Measurements from ENCODE around the gene SEC63. TPM values are rescaled to one million over a fixed set of nuclear protein-coding genes. Genes with fewer than 3 reads are reported as not detected.
"Not testable (repeated sequence)": the region's sequence is repeated elsewhere in the genome, so short reads cannot be mapped to it uniquely, and the experiment has no call there.

Gene SEC63
- total RNA-seq, 4 donors from 2014 or later = 28.1 to 42.6 (median 32.9) TPM

- no peak overlapping the region for H3K4me3 ChIP-seq
- peaks cover 0 to 75% of the 10 kb centered on the region in 2 donors for H3K36me3 ChIP-seq
Observed at GRCh38 chr6:107917451-107918375, 40.3 kb downstream of the SEC63 start.

GRCh38 chr6:107916961-107917360, 41.0 kb downstream of the SEC63 start:
- H3K36me3 ChIP-seq = peaks cover 0 to 79% of the 10 kb centered on the region in 2 donors
- not testable (repeated sequence) for ATAC-seq, H3K4me1 ChIP-seq, H3K27me3 ChIP-seq, H3K27ac ChIP-seq, H3K4me3 ChIP-seq
- WGBS, 2 donors (ENCODE audit: low coverage in 1 of 2) = 94 to 96% methylated on average over 6 of the region's 6 CpGs
- peaks cover 0 to 20% (median 0%) of the 10 kb centered on the region in 3 donors for H3K9me3 ChIP-seq

More at GRCh38 chr6:107917451-107918375, 40.3 kb downstream of the SEC63 start:
- Histone ChIP-seq H3K4me1 (no peaks in the 10 kb centered on the region), H3K9me3 (peaks cover 0 to 20% (median 0%) of the 10 kb centered on the region in 3 donors), H3K27ac (no peak overlapping the region), H3K27me3 (no peaks in the 10 kb centered on the region)
- TF ChIP-seq POLR2AphosphoS5 (IDR thresholded peaks at IDR 0.05) (no peak), EP300 (IDR thresholded peaks at IDR 0.05) (no peak), POLR2A (IDR thresholded peaks at IDR 0.05) (no peak), CTCF (IDR thresholded peaks at IDR 0.05) (no peak)
- ATAC-seq = no peak
- WGBS, 2 donors (ENCODE audit: low coverage in 1 of 2) = 98 to 100% methylated on average over 6 to 9 of the region's 9 CpGs

- Histone ChIP-seq H3K27me3 (no peaks in the 10 kb centered on the region), H3K4me3 (no peak overlapping the region), H3K9me3 (peaks cover 0 to 3% (median 0%) of the 10 kb centered on the region in 3 donors), H3K27ac (no peak overlapping the region), H3K4me1 (no peaks in the 10 kb centered on the region), H3K36me3 (peaks cover 0 to 77% of the 10 kb centered on the region in 2 donors)
- 82 to 93% methylated on average over 1 of the region's 1 CpG for WGBS, 2 donors (ENCODE audit: low coverage in 1 of 2)
- TF ChIP-seq POLR2A (IDR thresholded peaks at IDR 0.05) (no peak), POLR2AphosphoS5 (IDR thresholded peaks at IDR 0.05) (no peak), CTCF (IDR thresholded peaks at IDR 0.05) (no peak), EP300 (IDR thresholded peaks at IDR 0.05) (no peak)
- ATAC-seq = no peak
Observed at GRCh38 chr6:107911692-107912091, 46.3 kb downstream of the SEC63 start.

- TF ChIP-seq CTCF (IDR thresholded peaks at IDR 0.05) (no peak), EP300 (IDR thresholded peaks at IDR 0.05) (no peak), POLR2AphosphoS5 (IDR thresholded peaks at IDR 0.05) (no peak), POLR2A (IDR thresholded peaks at IDR 0.05) (no peak)
- H3K4me3 ChIP-seq = no peak overlapping the region
- H3K36me3 ChIP-seq = peaks cover 0 to 87% of the 10 kb centered on the region in 2 donors
- ATAC-seq = no peak
- H3K27me3 ChIP-seq = no peaks in the 10 kb centered on the region
- H3K9me3 ChIP-seq = no peaks in the 10 kb centered on the region
- no peak overlapping the region for H3K27ac ChIP-seq
- H3K4me1 ChIP-seq = no peaks in the 10 kb centered on the region
Observed at GRCh38 chr6:107894809-107895396, 63.1 kb downstream of the SEC63 start.

GRCh38 chr6:107890431-107890830, 67.6 kb downstream of the SEC63 start:
- H3K9me3 ChIP-seq, ATAC-seq, H3K4me3 ChIP-seq, H3K27me3 ChIP-seq, H3K4me1 ChIP-seq, H3K27ac ChIP-seq: not testable (repeated sequence)
- WGBS, 2 donors (ENCODE audit: low coverage in 1 of 2) = 96 to 100% methylated on average over 3 to 4 of the region's 4 CpGs
- H3K36me3 ChIP-seq = peaks cover 0 to 44% of the 10 kb centered on the region in 2 donors

GRCh38 chr6:107885950-107886349, 72.1 kb downstream of the SEC63 start:
- not testable (repeated sequence) for H3K4me1 ChIP-seq, ATAC-seq, H3K4me3 ChIP-seq, H3K27me3 ChIP-seq, H3K27ac ChIP-seq
- H3K36me3 ChIP-seq = peaks cover 0 to 19% of the 10 kb centered on the region in 2 donors
- peaks cover 0 to 12% (median 0%) of the 10 kb centered on the region in 3 donors for H3K9me3 ChIP-seq
- WGBS, 2 donors (ENCODE audit: low coverage in 1 of 2) = 92% methylated on average over 5 of the region's 5 CpGs
